Liver (tissue), 3 donors: ENCODE data around the gene CDH4.

Source experiments
- EGR1 ChIP-seq, 2 donors: IDR thresholded peaks; 2 replicates each; pipeline ENCODE4 v1.6.1; 2016 to 2018; ENCODE audit warnings: antibody characterized with exemption in 2 of 2, low read depth in 2 of 2
- GABPA ChIP-seq, 2 donors: IDR thresholded peaks in 1 of 2; conservative IDR thresholded peaks in 1 of 2; 2 replicates each; pipeline ENCODE4 v1.6.1; 2016; ENCODE audit warnings: antibody characterized with exemption in 2 of 2, mild to moderate bottlenecking in 1 of 2, moderate library complexity in 1 of 2
- SP1 ChIP-seq: IDR thresholded peaks from 2 replicates; pipeline ENCODE4 v1.6.1; 2018; ENCODE audit warnings: antibody characterized with exemption, mild to moderate bottlenecking
- TAF1 ChIP-seq: conservative IDR thresholded peaks from 2 replicates; pipeline ENCODE4 v1.6.1; 2016; ENCODE audit warnings: antibody characterized with exemption, mild to moderate bottlenecking
- TF ChIP-seq, protein P1 (sequence below): fragments of 150-350 bp; IDR thresholded peaks from 2 replicates; pipeline ENCODE4 v1.5.1; 2017; ENCODE audit warnings: improper control_type of control experiment, low read depth, low read length; ENCODE audit not compliant: missing input control
- TF ChIP-seq, protein P2 (sequence below): IDR thresholded peaks from 2 replicates; pipeline ENCODE4 v1.6.1; 2016; ENCODE audit warnings: antibody characterized with exemption
- donor health status: healthy.
- donor health status: healthy.

- TF ChIP-seq, protein P1, sequence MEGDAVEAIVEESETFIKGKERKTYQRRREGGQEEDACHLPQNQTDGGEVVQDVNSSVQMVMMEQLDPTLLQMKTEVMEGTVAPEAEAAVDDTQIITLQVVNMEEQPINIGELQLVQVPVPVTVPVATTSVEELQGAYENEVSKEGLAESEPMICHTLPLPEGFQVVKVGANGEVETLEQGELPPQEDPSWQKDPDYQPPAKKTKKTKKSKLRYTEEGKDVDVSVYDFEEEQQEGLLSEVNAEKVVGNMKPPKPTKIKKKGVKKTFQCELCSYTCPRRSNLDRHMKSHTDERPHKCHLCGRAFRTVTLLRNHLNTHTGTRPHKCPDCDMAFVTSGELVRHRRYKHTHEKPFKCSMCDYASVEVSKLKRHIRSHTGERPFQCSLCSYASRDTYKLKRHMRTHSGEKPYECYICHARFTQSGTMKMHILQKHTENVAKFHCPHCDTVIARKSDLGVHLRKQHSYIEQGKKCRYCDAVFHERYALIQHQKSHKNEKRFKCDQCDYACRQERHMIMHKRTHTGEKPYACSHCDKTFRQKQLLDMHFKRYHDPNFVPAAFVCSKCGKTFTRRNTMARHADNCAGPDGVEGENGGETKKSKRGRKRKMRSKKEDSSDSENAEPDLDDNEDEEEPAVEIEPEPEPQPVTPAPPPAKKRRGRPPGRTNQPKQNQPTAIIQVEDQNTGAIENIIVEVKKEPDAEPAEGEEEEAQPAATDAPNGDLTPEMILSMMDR = no peak
- TF ChIP-seq GABPA (IDR thresholded peaks at IDR 0.05 in 1 of 2, conservative IDR thresholded peaks at IDR 0.05 in 1 of 2) (no peak), EGR1 (IDR thresholded peaks at IDR 0.05; ENCODE audit: low read depth in 2 of 2) (no peak), SP1 (no peak), TAF1 (no peak)
- TF ChIP-seq, protein P2, sequence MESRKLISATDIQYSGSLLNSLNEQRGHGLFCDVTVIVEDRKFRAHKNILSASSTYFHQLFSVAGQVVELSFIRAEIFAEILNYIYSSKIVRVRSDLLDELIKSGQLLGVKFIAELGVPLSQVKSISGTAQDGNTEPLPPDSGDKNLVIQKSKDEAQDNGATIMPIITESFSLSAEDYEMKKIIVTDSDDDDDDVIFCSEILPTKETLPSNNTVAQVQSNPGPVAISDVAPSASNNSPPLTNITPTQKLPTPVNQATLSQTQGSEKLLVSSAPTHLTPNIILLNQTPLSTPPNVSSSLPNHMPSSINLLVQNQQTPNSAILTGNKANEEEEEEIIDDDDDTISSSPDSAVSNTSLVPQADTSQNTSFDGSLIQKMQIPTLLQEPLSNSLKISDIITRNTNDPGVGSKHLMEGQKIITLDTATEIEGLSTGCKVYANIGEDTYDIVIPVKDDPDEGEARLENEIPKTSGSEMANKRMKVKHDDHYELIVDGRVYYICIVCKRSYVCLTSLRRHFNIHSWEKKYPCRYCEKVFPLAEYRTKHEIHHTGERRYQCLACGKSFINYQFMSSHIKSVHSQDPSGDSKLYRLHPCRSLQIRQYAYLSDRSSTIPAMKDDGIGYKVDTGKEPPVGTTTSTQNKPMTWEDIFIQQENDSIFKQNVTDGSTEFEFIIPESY = no peak
These were observed 511.1 kb downstream of the CDH4 start for GRCh38 chr20:61762886-61763739.
